Measurements from ENCODE around the gene KIFBP.

DNA sequence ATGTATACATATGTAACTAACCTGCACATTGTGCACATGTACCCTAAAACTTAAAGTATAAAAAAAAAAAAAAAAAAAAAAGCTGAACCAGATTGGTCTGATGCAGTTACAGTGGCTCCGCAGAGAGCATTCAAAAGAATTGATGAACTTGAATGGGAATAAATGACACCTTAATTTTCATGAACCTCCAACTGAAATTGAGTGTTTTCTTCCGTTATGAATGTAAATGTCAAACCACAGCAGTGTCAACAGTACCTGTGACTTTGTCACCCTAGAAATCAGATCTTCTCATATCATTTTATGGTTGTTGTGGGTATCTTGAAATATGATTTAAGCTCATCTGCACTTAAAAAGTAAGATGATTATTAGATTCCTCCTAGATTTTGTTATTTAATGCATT, 66.6 kb downstream of the KIFBP start:
- TF ChIP-seq EZH2phosphoT487 (IDR thresholded peaks at IDR 0.05; ENCODE audit: insufficient read depth, low read depth) (no peak), EZH2 (IDR thresholded peaks at IDR 0.05; ENCODE audit: insufficient read depth, poor library complexity, severe bottlenecking) (no peak)

Data from GM23248 (cell line).